D721Med (cell line): ENCODE data around the gene BLOC1S1.

Experiments used
- DNase-seq: peaks from one replicate; pipeline ENCODE4 v3.0.0; 2011; ENCODE audit warnings: low spot score; ENCODE audit not compliant: insufficient read length
- FAIRE-seq: peaks from 2 replicates; lab custom pipeline; 2011; peaks lifted over from hg19 to GRCh38; lab: Jason Lieb, UNC
- CTCF ChIP-seq: IDR thresholded peaks from 2 replicates; pipeline ENCODE4 v1.5.1; 2012; ENCODE audit warnings: mild to moderate bottlenecking, control low read depth; ENCODE audit not compliant: insufficient read depth; ENCODE audit errors: missing control alignments

The BLOC1S1 gene

GRCh38 chr12:55686366-55687010, 29.4 kb upstream of the BLOC1S1 start:
- no peak for TF ChIP-seq CTCF
- DNase-seq = no peak

GRCh38 chr12:55687746-55688145, 28.1 kb upstream of the BLOC1S1 start:
- no peak for FAIRE-seq
- TF ChIP-seq CTCF = no peak
- no peak for DNase-seq

More at GRCh38 chr12:55686366-55687010, 29.4 kb upstream of the BLOC1S1 start:
- FAIRE-seq = no peak

DNA sequence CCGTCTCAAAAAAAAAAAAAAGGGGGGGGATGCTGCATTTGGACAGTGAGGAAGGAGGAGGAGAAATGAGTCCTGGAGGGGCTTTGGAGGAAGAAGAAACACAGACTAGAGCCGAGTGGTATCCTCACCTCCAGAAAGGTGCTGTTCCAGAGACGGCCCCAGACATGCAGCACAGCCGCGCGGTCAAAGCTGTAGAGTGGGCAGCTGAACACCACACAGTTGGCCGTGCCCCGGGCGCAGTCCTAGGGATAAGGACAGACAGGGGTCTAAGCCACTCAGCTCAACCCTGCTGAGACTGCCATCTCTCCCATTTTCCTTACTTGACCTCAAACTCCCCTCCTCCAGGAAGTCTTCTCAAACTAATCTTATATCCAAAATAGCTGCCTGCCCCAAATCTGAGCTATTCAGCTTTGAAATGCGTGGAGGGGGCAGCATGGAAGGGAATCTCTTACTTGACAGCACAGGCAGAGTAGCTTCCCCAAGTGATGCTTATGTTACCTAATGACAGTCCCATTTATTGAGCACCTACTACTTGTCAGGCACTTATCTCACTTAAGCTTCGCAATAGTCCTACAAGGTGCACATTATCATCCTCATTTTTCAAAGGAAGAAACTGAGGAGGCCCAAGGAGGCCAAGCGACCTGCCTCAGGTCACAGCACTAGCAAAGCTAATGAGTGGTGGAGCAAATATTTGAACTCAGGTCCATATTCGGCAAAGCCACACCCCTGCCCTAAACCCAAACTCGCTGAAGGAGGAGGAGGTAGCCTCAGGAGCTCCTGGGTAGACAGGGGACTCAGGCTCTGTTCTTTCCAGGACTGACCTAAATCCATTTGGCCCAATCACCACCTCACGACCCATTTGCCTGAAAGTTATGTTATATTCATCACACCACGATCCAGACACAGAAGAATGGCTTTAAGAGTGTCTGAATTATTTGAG, 26.9 kb upstream of the BLOC1S1 start:
- FAIRE-seq (no peak), DNase-seq (no peak)
- no peak for TF ChIP-seq CTCF

DNA sequence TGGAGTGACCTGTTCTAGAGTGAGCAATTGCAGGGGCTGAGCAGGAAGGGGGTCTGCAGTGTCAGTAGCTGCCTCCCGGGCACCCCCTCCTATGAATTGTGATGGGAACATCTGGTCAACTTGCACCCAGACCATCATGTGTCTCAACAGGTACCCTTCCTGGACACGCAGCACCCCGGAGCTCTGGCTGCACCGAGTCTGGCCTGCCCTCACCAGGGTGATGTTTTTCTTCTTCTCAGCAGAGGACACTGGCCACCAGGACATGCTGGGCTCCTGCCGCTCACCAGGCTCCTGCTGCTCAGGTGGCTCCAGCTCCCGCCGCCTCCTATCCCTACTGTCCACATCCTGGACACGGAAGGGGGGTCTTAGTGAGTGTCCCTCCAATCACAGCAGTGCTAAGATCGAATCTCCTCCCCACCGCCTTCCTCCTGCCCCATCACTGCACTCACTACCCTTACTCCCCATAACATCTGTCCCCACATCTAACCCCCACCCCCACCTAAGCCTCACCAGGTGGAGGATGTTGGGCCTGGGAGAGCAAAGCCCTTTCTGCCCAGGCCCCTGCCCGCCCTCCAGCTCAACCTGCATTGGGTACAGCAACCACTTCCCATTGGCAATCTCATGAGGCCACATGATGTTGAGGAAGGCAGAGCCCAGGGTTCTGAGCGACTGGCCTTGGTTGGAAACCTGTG, 23.1 kb upstream of the BLOC1S1 start:
- TF ChIP-seq CTCF = no peak
- FAIRE-seq = no peak

GRCh38 chr12:55693323-55694187, 22.3 kb upstream of the BLOC1S1 start:
- DNase-seq (no peak), FAIRE-seq (no peak)
- TF ChIP-seq CTCF = no peak

More for the DNA sequence above, 23.1 kb upstream of the BLOC1S1 start:
- DNase-seq = no peak

- TF ChIP-seq CTCF = no peak
- FAIRE-seq (no peak), DNase-seq (no peak)
Observed at GRCh38 chr12:55694188-55694515, 21.7 kb upstream of the BLOC1S1 start.
